Activated CD4-positive, alpha-beta T cell treated with anti-CD3 and anti-CD28 coated beads, Interleukin-2, amount 50 U/mL, for 4 hours (primary cell): ENCODE measurements around the gene RCE1.

Experiments used
- DNase-seq, 2 experiments: peaks; one replicate each; pipeline ENCODE4 v3.0.0-alpha.2; 2020

The RCE1 gene

GRCh38 chr11:66857927-66858185 lies 14.6 kb downstream of the RCE1 start:
- no peak for DNase-seq

GRCh38 chr11:66858186-66858938 lies 15.1 kb downstream of the RCE1 start:
- DNase-seq: no peak

GRCh38 chr11:66858939-66859685 lies 15.9 kb downstream of the RCE1 start:
- DNase-seq: no peak

- no peak for DNase-seq
These were observed 16.6 kb downstream of the RCE1 start for GRCh38 chr11:66859686-66860448.

- DNase-seq: no peak
These were observed 17.2 kb downstream of the RCE1 start for GRCh38 chr11:66860449-66860831.

GRCh38 chr11:66861038-66861773 lies 18.0 kb downstream of the RCE1 start:
- DNase-seq: no peak

- no peak for DNase-seq
These were observed 18.7 kb downstream of the RCE1 start for GRCh38 chr11:66861774-66862558.

GRCh38 chr11:66862559-66863037 lies 19.4 kb downstream of the RCE1 start:
- DNase-seq: no peak

GRCh38 chr11:66863428-66864125 lies 20.3 kb downstream of the RCE1 start:
- DNase-seq: no peak

- no peak for DNase-seq
These were observed 21.1 kb downstream of the RCE1 start for GRCh38 chr11:66864172-66864901.

GRCh38 chr11:66864924-66865697 lies 21.9 kb downstream of the RCE1 start:
- DNase-seq: no peak

GRCh38 chr11:66866007-66866406 lies 22.8 kb downstream of the RCE1 start:
- no peak for DNase-seq

- no peak for DNase-seq
These were observed 23.3 kb downstream of the RCE1 start for GRCh38 chr11:66866511-66866986.

GRCh38 chr11:66867425-66868040 lies 24.3 kb downstream of the RCE1 start:
- no peak for DNase-seq

GRCh38 chr11:66868082-66868725 lies 25.0 kb downstream of the RCE1 start:
- no peak for DNase-seq

- peak; percentile 79 to 83 for DNase-seq
These were observed 25.7 kb downstream of the RCE1 start for GRCh38 chr11:66868726-66869566.

- no peak for DNase-seq
These were observed 26.3 kb downstream of the RCE1 start for GRCh38 chr11:66869567-66869870.

GRCh38 chr11:66870131-66870530 lies 26.9 kb downstream of the RCE1 start:
- no peak for DNase-seq
